HG02642 (cell line): Measurements from ENCODE around the gene CKS2.
"Not testable (repeated sequence)": the region's sequence is repeated elsewhere in the genome, so short reads cannot be mapped to it uniquely, and the experiment has no call there.

Experiments used
- ATAC-seq: cut with Tn5 transposase; IDR thresholded peaks from one replicate; pipeline ENCODE4 v1.9.1; 2021; ENCODE audit warnings: mild to moderate bottlenecking; ENCODE audit not compliant: unreplicated experiment, poor library complexity

Gene CKS2

DNA sequence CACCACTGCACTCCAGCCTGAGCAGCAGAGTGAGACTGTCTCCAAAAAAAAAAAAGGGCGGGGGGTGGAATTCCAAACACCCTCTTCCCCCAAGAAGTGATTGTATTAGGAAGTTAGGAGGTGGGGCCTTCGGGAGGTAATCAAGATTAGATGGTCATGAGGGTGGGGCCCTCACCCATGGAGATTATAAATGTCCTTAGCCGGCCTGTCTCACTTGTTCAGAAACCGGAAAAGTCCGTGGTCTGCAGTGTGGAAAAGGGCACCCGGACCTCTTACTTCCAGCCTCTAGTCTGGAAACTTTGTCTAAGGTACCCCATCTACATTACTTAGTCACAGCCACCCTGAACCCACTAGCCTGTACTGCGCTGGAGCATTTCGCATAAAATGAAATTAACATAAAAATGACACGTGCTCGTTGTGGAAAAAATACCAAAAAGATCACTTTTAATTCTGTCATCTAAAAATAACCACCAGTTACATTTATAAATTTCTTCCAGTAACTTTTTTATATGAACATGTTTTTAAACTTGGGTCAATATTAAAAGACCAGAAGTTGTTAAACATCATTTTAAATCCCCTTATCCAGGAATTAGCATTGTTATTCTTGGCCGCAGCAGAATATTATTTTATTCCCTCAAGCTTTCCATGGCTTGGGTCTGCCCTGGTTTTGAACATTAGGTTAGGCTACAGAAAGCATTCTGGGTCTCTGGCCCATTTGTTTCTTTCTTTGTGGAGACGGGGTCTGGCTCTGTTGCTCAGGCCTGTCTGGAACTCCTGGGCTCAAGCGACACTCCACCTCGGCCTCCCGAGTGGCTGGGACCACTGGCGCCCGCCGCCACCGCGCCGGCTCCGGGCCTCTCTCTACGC lies 1.2 kb upstream of the CKS2 start:
- ATAC-seq, result no peak

DNA sequence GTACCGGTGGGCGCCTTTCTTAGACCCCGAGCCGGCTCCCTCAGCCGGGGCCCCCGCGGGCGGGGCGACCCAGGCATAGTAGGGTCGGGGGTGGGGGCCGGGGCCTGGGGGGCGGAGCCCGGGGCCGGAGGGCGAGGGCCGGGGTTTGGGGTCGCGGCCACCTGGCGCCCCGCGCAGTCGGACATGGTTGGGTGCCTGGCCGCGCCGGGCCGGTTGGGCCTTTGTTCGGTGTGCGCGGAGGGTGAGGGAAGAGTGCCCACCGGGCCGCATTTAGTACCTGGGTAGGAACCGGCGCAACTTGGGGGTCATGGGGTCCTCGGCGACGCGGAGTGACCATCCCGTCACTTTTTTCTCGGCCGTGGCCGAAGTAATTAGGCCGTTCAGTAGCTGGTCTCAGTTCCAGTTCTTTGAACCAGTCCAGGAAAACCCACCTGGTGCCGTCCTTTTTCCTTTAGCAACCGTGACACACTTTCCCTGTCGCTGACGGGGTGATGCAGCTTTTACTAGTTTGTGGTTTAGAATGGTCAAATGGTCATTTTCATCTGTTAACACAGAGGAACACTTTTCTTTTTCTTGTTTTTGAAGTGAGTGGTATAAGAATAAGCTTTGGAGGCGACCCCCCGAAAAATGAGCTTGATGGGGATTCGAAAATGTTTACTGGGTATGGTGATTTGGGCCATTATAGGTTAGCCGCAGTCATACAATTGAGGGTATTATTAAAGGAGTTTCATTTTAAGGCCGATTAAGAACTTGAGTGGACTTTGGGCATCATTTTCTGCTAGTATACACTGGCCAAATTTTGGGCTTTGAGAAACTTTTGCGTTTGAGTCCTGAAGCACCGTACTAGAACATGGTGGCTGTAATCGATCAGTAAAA lies 589 bp downstream of the CKS2 start:
- ATAC-seq, result peak; percentile 24

DNA sequence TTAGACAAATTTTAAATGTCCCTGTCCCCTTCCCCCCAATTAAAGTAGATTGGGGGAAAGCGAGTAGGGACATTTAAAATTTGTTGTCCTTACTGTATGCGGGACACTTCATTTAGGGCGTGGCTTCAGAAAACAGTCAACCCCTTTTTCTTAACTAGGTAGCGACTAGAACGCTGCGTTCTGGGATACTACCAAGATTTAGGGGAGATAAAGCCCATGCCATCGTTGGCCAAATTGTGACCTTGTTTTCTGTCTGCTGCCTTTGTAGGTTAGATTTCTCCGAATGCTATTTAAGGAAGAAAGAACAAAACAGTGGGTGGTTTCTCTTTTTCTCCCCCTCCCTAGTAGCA lies 1.2 kb downstream of the CKS2 start:
- no peak for ATAC-seq

DNA sequence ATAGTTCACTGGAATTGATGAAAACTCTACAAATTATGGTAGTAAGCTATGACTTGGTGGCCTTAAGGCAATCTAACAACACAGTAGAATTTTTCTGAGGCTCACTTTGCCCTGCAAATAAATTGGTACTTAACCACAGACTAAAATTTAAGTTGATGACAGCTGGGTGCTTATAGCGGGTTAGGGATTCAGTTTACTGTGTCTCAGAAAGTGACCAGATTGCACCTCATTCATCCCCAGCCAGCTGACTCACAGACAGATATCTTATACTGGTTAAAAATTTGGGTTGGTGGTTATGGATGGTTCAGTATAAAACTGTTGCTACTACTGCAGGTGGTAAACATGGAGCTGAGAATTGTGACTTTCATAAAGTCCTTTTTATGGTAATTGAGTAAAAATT lies 2.8 kb downstream of the CKS2 start:
- ATAC-seq, result no peak

DNA sequence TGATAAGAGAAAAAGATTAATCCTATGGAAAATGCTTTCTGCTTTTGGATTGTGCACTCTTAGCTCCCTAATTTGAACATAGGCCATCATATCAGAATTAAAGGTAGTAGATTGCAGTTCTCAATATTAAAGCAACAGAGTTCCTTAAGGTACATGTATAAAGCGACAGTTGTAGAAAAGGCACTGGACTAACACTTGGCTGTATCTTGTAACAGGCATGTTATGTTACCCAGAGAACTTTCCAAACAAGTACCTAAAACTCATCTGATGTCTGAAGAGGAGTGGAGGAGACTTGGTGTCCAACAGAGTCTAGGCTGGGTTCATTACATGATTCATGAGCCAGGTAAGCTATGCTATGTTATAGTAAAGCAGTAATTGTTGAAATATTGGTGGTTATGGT lies 4.0 kb downstream of the CKS2 start:
- ATAC-seq, result no peak

DNA sequence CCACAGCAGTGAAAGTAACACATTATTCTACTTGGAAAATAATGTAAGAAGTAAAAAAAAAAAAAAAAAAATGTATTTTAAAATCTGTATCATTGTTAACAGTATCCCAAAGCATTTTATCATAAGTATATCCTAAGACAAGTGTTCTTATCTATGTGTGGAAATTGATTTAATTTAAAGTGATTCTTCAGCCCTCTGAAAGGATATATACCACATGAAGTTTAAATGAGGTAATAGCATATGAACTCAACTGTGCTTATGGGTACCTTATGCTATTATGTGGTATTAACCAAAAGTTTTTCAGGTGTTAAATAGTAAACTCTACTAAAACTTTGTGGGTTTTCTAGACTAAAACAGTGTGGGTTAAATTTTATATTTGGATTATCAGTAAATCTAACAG lies 4.5 kb downstream of the CKS2 start:
- ATAC-seq, result no peak

DNA sequence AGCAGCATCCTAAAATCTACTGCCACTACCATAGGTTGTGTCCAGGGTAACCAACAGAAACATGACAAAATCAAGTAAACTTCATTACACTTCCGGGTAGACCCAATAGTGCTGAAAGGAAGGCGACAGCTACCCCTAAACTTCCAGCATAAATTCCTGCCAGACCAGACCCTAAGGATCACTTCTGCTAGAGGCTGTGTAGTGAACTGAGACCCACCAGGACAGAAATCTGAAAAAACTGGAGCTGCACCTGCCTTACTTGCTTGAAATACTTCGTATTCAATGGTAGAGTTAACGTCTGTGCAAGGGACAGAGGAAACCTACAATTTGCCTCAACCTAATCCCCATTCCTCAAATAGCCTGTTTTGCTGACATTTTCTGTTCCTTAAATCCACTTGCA lies 6.3 kb downstream of the CKS2 start:
- ATAC-seq, result no peak

DNA sequence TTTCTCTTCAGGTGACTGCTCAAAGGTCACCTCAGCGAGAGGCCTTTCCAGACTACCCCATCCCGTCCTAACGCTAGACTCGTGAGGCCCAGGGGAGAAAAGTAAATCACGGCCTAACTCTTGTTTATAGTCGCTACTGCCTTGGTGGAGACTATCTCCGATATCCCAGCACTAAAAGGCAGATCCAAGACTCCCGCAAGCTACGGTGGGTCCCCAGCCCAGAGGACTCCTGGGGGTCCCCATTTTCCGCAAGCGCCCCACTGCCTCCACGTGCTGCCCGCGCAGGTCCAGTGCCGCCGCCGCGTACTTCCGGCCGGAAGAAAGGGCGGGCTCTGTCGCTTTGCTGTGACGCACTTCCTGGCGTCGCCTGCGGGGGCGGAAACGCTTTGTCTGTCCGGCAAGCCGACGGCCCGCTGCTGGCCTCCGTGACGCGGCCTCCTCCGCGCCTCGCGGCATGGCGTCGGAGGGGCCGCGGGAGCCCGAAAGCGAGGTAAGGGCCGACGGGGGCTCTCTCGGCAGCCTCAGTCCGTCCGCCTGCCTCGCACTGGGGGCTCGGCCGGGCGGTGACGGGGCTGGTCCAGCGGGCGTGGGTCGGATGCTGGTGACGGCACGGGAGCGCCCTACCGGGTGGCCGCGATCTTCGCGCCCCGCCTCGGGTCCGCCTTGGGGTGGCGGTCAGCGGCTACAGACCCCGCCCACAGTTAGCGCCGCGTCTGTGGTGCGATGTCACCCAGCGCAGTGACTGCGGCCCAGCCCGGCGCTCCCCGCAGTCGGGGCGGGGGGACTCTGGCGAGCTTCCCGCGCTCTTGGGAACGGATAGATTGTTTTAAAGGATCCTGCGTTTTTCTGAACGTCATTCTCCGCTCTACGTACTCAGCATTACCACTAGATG lies 7.4 kb downstream of the CKS2 start, which contains the start of gene SECISBP2:
TSS of gene SECISBP2 (plus strand) at position 378 of the 892 bp plus-strand sequence. CDS start at position 455, 77 bp downstream.
- ATAC-seq, result peak; percentile 93

DNA sequence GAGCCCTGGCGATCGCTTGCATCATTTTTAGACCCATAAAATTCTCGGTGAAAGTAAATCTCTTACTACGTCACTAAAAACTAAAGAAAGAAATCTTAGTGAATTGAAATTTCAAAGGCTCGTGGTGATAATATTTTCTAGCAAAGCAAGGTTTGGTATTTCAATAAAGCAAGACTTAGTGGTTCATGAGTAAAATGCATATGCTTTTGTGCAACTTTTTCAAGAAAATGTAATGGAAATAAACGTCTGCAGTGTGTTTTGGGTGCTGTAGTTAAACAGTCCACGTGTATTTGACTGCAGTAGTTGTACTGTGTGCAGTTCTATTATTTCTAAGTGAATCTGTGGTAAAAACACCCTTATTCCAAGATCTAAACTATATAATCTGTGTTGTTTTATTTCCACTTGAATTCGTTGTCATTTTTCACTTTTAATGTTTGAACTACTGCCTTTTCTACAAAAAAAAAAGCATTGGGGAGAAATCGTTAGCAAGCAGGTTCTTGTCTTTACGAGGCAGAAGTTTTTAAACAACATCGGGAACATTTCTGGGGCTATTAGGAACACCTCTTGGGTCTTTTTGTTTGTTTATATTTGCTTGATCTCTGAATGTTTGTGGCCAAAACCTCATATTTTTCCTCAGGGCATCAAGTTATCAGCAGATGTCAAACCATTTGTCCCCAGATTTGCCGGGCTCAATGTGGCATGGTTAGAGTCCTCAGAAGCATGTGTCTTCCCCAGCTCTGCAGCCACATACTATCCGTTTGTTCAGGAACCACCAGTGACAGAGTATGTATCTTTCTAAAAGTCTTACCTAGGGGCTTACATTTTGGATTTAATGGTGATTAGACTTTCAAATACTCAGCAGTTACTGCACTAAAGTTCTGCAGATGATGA lies 8.3 kb downstream of the CKS2 start:
- no peak for ATAC-seq

DNA sequence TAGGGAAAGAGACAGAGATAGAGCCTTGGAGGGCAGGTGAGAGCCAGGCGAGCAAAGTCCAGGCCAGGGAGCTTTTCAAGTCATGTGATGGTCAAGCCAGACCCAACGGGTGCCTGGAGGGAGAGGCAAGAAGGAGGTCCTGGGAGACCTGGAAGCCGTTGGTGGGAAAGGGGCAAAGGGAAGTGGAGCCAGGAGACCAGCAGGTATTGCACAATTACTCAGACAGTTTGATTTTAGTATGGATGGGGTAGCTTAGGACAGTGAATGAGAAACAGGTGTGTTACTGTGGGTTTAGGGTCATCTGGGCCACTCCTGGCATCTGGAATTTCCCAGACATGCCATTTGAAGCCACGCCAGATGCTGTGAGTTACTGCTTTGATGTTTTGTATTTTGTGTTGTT lies 12.4 kb downstream of the CKS2 start:
- ATAC-seq, result no peak

DNA sequence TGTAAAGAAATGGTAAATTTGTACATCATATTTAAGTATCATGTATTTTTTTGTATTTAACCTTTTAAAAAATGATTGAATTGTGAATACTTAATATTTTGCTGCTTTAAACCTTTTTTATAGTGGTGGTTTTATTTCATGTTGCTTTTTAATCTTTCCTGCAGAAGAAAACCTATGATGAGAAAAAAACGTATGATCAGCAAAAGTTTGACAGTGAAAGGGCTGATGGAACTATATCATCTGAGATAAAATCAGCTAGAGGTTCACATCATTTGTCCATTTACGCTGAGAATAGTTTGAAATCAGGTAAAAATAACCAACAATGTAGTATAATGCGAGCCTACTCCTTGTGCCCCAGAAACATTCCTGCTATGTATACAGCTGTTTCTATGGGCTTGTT lies 14.7 kb downstream of the CKS2 start:
- ATAC-seq, result no peak

DNA sequence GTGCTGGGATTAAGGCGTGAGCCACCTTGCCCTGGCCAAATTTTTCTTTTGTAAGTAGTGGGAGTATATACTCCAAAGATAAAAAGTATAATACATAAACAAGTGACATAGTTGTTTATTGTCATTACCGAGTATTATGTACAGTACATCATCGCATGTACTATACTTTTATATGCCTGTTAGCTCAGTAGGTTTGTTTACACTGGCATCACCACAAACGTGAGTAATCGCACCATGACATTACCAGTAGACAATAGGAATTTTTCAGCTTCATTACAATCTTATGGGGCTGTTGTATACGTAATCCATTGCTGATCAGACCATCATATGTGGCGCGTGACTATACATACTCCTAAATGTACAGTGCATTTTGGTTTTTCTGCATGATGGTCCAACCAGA lies 17.1 kb downstream of the CKS2 start:
- no peak for ATAC-seq

DNA sequence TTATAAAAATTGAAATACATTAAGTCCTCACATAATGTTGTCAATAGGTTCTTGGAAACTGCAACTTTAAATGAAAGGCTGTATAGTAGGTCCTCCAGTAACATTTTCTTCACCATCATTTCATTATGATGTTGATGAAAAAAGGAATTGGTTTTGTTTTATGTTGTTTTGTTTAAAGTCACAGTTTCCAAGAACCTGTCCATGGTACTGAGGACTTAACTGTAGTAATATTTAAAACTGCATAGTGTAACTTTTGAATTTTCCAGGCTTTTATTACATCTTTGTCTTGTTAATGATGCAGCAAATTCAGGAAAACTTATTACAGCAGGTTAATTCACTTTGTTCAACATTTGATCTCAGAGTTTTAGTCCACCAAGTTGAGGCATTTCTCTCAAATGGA lies 18.9 kb downstream of the CKS2 start:
- no peak for ATAC-seq

DNA sequence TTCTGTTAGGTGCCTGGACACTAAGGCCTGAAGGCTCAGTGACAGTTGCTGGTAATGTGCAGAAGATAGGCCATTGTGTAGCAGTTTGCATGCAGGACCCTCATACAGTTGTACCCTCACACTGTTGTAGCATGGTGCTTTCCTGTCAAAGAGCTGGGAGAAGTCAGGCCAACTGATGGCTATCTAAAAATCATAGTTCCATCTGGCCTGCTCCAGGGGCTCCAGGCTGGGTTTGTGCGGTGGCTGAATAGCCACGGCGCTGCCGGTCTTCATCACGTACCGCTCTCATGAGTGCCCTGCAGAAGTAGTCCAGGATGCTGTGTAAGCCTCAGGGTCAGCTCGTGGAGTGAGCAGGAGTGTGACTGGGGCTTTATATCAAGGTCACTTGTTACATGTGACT lies 19.5 kb downstream of the CKS2 start:
- ATAC-seq, result no peak

DNA sequence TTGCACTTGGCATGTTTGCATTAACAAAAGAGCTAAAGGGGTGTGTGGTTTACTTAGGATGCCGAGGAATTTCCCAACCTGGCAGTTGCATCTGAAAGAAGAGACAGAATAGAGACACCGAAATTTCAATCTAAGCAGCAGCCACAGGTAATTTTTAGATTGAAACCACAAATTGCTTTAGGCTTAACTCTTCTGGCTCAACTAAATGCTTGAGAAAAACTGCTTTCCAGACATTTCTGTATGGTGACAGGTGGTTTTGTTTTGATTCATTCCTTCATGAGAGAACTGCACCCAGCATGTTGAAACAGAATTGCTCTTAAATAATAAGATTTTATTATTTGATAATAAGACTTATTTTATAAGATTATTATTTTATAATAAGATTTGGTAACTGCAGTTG lies 28.8 kb downstream of the CKS2 start:
- ATAC-seq, result no peak

DNA sequence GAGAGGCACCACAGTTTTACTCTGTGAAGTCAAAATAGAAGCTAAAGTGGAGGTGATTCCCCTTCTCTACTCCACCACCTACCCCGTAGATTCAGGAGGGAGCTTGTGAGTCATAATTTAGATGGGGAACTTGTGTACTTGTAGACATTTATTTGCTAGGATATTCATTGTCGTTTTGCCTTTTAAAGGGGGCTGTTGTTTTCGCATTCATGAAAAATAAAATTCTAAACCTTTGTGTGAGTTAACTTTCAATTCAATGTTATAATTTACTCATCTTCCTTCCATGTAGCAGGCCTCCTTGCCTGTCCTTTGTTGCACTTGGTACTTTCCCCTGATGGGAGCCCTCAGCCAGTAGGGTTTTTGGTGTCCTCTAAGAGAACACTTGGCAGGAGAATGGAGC lies 29.3 kb downstream of the CKS2 start:
- no peak for ATAC-seq

DNA sequence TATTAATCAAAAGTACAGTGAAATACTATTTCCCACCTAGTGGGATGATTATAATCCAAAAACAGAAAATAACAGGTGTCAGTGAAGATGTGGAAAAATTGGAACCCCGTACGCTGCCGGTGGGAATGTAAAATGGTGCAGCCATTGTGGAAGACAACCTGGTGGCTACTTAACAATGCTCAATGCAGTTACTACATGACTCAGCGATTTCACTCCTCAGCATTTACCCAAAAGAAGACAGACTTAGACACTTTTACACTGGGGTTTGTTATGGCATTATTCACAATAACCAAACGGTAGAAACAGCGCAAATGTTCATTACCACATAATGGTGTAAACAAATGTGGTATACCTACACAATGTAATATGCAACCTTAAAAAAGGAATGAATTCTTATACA lies 31.2 kb downstream of the CKS2 start:
- no peak for ATAC-seq

DNA sequence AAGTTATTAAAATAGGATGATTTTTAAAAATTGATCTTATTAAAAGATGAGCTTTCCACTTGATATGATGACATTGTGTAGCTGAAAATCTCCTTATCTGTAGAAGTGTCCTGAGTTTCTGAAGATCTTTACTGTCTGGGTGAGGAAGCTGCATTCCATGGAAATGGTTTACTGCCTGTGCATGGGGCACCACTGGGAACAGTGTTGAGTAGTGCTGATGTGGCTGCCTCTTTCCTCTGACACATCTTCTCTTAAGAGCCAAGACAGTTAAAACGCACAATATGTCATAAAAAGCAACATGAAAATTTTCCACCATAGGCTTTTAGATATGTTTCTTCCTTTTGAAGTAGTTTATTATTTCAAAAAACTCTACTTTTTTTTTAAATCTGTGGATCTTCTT lies 32.0 kb downstream of the CKS2 start:
- no peak for ATAC-seq

DNA sequence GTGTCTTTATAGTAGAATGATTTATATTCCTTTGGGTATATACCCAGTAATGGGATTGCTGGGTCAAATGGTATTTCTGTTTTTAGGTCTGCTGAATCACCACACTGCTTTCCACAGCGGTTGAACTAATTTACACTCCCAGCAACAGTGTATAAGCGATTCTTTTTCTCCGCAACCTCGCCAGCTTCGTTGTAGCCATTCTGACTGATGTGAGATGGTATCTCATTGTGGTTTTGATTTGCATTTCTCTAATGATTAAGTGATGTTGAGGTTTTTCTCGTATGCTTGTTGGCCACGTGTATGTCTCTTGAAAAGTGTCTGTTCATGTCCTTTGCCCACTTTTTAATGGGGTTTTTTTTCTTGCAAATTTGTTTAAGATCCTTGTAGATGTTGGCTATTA lies 32.8 kb downstream of the CKS2 start:
- ATAC-seq, result not testable (repeated sequence)

DNA sequence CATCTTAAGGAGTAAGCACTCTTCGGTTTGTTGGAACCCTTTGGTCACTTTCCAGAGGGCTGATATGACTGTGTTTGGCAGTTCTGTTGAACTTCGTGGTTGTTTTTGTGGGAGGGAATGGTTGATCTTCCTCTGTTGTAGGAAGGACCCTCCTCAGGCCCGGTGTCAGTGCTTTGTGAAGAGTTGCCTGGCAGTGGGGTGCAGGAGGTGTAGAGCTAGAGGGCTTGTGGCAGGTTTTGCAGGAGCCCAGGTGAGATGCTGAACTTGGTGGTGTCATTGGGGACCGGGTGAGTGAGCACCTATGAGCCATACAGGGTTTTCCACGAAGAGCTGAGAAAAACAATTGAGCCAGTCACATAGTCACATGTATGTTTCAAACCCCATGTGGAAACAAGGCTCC lies 34.5 kb downstream of the CKS2 start:
- ATAC-seq, result no peak
